AML-193 (cell line): ENCODE measurements around the gene UBE2N.

Experiments
- DNase-seq, 2 experiments: peaks; one replicate each; lab custom pipeline; 2025; lab: John Stamatoyannopoulos, UW

The UBE2N gene

DNA sequence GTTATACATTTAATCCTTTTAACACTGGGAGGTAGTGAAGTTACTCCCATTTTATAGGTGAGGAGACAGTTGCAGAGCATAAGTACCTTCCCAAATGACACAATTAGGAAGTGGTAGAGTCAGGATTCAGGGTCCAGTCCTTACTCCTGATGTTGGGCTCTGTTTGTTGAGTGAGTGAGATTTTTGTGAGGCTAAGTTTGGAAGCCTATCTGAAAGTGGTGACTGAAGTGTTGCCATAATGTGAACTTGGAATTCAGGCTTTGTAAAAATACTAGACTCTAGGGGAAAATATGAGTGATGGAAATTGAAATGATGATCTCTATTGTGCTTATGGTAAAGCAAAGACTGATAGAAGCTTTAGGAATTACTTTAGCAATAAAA, 61.8 kb downstream of the UBE2N start:
- DNase-seq, result no peak

DNA sequence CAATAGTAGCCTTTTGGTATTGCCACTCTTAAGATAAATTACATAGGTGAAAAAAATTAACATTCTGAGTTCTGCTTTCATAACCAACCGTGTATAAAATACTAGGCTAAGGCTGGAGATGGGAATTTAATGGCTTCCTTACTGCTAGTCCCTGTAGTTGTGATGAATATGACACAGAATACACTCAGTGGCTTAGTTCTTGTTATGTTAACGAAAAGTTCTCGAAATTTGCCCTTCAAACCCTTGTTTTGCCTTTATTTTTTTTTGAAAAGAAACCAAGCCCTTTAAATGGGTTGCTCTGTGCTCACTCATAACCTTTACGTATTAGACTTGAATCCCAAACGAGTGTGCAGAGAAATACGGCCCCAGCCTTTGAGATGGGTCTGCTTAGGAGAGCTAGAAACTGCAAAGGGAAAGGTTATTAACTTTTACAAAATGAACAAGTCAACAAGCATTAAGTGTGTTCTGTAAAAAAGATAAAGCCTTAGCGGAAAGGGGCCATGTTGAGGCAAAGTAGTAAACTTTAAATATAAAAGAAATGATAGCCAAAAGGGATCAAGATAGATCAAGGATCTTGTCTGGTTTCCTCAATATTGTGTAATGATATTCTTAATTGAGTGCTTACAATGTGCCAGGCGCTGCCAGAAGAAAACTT, 62.3 kb downstream of the UBE2N start:
- DNase-seq, result peak in 1 of 2 experiments; percentile 12

DNA sequence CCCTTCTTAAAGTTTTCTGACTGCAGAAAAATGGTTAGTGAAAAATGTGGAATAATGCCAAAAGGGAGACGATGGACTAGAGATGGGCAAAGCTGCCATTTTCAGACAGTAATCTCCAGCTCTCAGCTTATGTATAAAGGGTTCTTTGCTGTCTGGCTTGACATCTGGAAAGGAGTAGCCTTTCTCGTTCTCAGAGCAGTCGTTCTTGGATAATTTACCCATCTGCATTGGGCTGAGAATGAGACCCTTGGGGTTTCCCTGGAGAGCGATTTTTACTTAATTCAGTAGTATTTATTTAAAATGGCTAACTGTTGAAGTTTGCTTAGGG, 62.8 kb downstream of the UBE2N start:
- no peak for DNase-seq

DNA sequence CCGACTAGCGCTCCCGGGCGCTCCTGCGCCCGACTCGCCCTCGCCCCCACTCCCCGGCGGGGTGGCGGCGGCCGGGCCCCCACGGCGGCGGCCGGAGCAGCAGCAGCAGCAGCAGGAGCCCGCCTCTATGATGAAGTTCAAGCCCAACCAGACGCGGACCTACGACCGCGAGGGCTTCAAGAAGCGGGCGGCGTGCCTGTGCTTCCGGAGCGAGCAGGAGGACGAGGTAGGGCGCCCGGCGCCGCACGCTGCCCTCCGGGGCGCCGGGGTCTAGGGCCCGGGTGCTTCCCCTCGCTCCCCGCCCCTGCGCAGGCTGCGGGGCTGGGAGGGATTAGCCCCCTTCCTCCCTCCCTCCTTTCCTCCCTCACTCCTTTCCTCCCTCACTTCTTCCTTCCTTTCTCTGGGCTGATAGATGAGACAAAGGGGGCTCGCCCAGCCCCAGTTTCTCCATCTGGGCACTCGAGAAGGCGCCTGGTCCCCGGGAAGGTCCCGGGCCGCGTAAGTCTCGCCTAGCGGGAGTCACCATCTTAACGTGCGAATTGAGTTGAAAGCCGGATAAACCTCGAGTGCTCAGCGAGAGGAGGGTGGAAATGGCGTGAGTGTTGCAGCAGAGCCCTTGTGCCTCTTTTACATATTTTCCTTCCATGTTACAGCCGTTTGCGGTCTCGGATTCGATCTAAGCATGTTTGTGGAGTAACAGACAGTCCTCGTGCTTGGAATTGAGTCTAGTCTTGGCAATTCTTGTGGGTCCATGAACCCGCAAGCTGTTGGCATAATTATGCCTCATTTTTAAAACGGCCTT, 63.4 kb downstream of the UBE2N start:
- peak; percentile 58 to 62 for DNase-seq

DNA sequence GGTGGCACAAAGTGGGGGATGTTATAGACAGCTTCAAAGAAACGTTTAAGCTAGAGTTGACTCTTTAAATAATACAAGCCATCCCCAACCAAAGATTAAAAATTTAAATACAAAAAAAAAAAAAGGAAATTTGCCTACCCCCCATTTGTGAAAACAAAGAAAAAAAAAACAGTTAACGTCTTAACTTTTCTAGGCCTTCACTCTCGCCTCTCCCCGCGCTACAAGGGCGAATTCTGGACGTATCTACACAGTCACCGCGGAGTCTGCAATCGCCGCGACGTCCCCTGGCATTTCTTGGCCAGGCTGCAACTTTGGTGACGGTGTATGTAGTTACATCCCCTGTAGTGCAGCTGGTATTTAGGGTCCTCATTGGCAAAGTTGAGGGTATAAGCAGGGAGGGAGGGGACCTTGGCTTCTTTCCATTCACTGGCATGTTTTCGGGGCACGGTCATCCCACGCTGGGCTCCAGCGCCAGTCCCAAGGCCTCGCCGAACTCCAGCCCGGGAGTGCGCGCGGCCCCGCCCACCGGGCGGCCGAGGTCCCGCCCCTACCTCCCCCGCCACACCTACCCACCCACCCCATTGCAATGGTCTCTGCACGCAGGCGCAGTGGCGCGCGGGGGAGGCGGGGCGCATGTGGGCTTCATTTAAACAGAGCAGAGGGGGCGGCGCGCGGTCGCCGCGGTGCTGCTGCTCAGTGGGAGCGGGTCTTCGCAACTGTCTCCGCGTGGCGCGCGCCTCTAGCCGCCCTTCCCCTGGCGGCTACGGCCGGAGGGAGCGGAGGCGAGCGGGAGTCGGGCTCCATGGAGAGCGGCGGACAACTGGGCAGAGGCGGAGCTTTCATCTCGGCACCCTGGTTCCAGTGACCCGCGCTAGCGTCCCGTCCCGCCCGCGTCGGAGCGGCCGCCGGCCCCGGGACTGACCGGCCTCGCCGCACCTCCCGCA, 64.2 kb downstream of the UBE2N start, which contains the start of gene NUDT4:
Gene NUDT4 (plus strand): TSS at position 674 of the 944 bp plus-strand sequence. CDS start 398 bp downstream, outside the sequence.
- DNase-seq, result peak; percentile 74 to 75

DNA sequence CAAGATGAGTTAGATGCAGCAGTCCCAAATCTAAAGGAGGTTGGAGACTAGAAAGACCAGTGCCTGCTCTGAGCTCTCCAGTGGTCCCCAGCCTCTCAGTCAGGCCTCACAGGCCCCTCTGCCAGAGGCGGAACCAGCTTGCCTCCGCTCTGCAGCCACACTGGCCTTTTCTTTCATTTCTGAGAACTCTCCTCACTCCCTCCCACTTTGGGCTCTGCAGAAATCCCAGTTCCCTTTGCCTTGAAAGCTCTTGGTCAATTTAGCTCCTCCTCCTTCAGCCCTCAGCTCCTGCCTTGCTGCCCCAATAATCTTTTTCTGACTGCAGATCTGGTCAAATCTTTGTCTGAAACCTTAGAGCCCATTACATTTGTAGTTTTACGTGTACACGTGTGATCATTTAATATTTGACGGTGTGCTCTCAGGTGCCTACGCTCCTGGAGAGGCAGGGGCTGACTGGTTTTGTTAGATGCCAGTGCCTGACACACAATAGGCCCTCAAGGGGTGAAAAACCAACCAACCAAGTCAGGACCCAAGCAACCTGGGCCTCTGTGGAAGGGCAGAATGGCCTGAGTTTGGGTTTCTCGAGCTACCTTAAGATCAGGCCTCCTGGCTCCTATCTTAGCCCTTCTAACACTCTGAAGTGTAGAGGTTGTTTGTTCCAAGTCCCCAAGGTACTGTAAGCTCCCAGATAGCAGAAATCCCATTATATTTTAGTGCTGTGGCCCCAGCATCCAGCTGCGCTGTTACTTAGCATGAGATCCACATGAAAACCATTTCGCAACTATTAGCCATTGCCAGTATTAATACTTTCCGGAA, 65.1 kb downstream of the UBE2N start:
- DNase-seq, result peak; percentile 37 to 59

DNA sequence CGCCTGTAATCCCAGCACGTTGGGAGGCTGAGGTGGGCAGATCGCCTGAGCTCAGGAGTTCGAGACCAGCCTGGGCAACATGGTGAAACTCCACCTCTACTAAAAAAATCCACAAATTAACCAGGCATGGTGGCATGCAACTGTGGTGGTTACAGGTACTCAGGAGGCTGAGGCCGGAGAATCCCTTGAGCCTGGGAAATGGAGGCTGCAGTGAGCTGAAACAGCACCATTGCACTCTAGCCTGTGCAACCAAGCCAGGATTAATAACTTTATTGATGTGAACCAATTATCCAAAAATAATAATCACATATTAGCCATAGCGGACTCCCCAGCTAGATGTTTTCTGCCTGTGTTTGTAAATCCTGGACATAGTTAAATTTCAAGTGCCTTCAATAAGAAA, 65.8 kb downstream of the UBE2N start:
- DNase-seq, result no peak

DNA sequence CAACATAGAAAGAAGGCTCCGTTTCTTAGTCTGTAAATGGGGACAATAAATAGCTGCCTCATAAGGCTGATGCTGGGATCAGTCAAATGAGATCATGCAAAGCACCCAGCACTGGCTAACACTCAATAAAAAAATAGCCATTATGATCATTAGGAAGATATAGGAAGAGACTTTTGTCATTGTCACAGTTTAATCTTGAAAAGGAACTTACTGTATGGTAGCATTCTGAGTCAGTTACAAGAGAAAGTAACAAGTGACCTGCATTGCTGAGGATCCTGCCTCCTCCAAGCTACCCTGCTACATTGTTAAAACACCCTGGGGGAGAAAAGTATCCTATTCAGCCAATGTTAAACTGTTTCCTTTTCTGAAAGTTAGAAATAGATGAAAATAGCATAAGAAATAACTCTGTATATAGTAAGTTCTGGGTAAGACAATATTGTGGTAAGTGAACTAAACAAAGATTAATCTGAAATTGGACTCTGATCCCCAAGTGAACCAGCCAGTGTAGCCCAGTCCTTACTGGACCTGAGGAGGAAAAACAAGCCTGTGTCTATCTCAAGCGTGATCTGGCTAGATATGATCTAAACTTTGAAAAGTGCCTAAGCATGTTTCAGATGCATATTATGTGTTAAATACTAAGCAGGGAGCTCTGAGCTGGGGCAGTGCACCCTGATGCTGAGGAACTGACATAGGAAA, 67.6 kb downstream of the UBE2N start:
- no peak for DNase-seq

DNA sequence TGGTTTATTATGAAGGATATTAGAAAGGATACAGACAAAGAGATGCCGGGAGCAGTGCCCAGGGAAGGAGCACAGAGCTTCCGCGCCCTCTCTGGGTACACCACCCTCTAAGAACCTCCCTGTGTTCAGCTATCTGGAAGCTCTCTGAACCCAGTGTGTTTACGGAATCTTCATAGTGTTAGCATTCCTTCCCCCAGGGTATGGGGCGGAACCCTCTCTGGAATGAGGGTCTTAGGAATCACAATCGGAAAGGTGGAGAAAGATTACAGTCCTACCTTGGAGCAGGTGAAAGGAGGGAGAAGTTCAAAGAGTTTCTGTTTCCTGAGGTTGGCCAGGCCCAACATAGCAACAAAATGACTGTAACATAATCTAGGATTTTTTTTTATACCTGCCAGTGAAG, 70.8 kb downstream of the UBE2N start:
- DNase-seq, result no peak

DNA sequence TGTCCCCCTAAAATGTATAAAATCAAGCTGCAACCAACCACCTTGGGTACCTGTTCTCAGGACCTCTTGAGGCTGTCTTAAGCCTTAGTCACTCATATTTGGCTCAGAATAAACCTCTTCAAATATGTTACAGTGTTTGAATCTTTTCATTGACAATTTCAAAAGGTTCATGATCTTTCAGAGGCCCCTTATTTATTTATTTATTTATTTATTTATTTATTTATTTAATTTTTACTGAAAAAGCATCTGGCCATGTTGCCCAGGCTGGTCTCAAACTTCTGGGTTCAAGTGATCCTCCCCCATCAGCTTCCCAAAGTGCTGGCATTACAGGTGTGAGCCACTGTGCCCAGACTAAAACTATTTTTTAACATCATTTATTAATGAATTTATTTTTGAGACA, 72.2 kb downstream of the UBE2N start:
- DNase-seq, result no peak

DNA sequence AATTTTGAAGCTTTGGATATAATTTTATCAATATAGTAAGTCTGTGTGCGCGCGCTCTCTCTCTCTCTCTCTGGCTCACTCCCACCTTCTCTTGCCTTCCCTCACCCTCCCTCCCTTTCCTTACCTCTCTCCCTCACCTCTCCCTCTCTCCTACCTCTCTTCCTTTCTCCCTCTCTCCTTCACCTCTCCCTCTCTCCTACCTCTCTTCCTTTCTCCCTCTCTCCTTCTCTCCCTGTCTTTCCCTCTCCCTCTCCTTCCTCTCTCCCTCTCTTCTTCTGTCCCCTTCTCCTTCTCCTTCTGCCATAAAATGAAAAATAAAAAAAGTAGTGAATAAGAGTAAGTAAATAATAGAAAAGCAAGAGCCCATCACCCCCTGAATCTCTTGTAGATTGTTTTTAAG, 73.0 kb downstream of the UBE2N start:
- no peak for DNase-seq

DNA sequence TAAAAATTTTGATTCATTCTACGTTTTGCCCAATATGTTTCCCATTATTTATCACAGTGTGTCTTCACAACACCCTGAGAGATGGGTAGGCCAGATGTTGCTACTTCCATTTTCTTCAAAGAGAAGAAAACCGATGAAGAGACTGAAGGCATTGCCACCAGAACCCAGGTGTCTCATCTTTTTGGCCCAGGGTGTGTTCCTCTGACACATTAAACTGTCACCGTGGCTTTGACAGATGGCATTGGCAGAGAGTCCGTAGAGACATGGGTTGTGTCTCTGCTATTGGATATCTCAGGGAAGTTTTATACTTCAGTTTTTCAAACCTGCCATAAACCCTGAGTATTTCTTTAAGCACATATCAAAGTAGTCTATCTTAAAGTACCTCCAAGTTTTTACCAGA, 75.3 kb downstream of the UBE2N start:
- no peak for DNase-seq

DNA sequence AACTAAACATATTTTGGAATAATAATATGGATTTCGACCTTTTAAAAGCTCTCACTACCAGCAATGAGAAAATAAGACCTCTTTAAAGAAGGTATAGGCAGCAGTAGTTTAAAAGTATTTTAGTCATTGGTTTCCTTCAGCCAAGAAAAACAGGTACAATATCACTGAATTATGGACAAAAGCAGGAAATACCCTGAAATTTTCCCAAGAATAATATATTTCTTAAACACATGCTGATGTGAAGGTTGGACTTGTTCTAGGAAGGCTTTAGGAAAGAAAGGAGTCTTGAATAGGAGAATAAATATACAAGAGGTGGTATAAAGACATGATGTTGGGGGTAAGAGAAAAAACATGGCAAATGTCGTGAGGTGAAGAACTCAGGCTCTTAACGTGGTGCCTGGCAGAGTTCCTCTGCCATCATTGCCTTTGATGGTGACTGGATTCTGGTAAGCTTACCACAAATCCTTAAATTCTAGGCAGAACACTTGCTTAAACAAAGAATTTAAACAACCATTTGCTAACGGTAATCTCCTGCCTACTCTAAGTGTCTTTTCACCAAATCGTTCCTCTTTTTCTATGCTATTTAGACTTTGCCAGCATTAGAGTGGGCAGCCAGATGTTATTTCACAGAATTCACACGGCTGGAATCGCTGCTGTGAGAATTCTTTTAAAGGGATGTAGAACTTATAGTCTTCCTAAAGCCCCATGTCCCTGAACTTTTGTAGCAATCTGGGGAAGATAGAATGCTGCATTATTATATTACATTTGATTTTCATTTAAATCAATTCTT, 75.9 kb downstream of the UBE2N start:
- DNase-seq, result no peak

DNA sequence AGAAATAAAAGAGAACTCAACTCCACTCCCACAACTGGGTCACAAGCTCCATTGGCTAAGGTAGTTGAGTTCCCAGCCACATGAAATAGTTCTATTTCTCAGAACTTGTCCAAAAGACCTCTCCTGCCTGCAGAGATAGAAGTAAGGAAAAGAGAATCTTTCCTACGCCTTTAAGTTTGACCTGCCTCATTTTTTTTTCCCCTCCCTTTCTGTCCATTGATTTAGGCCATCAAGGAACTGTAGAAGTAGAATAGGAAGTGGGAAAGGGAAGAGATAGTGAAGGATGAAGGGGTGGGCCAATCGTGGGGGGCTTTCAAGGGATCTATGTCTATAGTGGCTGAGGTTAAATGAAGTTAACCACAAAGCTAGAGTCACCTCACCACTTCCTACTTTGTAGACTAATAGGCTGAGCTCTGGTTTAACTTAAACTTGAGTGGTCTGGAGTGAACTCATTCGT, 77.9 kb downstream of the UBE2N start:
- DNase-seq, result peak in 1 of 2 experiments; percentile 36

DNA sequence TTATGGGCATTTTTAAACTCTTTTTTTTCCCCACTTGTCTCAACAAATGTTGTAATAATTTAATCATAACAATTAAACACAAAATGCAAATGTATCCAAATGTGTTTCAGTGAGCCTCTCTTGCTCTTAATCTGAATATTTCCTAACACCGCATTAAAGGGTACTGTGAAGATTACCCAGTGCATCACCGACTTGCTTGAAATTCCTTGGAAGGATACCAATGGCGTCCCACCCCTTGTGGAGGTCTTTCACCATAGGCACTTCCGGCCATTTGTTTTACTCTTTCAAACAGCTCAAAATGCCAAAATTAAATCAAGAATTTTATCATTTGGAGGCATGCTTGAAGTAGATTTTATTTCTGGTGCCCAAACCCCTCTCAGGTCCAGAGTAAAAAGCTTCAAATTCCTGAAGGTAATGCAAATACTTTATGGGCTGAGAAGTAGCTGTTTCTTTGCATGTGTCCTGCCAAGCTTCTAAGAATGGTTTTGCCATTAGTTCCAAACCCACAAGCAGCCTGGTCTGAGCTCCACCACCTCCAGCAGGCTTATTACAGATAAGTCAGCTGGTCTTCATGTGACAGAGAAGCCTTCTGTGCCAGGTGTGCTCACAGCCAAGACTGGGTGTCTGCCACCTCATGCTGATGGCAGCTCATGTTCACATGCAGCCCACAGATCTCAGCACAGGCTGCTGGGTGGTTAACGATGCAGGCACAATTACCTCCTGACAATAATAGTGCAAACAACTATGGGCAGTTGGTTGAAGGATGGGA, 80.4 kb downstream of the UBE2N start:
- DNase-seq, result no peak

DNA sequence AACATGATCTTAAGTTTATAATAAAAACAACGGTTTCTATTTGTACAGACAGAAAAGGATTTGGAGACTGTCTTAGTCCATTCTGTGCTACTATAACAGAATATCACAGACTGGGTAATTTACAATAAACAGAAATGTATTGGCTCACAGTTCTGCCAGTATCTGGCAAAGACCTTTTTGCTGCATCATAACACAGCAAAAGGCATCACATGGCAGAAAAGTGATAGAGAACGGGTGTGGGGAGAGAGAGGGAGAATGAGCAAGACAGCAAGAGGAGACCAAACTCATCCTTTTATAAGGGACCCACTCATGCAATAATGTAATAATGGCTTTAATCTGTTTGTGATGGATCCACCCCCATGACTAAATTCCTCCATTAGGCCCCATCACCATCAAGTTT, 81.1 kb downstream of the UBE2N start:
- no peak for DNase-seq

DNA sequence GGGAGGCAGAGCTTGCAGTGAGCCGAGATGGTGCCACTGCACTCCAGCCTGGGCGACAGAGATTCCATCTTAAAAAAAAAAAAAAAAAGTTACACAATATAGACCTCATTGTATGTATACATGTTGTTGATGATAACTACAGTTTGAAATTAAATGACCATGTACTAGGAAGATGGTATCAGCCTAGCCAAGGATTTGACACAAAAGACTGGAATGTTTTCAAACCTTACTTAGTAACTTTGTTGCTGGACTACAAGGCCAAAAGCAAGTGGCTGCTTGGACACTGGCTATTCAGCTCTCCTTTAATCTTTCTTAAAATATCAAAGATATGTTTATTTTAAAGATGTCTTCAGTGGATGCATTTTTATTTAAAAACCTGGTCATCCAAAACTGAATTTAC, 82.9 kb downstream of the UBE2N start:
- no peak for DNase-seq

DNA sequence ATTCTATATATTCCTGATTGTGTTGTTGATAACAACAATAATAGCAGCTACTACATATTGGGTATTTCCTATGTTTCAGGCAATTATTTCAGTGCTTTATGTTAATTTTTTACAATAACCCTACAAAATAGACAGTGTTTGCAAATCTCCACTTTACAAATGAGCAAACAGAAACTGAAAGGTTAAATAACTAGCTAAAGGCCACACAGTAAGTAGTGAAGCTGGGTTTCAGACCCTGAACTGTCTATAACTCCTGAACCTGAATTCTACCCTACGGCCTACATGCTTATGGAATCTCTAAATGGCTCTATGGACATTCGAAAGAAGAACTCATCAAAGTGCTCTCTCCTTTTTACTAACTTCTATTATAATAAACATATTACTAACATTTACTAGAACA, 83.7 kb downstream of the UBE2N start:
- DNase-seq, result no peak

DNA sequence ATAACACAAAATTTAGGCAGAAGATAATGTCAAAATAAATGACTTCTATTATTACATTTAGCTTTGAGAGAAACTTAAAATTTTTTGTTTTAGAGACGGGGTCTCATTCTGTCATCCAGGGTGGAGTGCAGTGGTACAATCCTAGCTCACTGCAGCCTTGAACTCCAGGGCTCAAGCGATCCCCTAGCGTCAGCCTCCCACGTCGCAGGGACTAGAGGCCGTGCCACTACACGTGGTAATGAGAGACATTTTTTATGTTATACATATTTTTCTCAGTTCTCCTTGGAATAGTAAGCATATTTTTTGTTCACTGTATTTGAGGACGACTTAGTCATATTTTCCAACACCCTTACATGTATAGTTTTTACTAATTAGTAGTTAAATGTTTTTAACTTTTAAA, 85.5 kb downstream of the UBE2N start:
- no peak for DNase-seq
